ENCODE data around the gene COTL1. TPM values are rescaled to one million over a fixed set of nuclear protein-coding genes. Genes with fewer than 3 reads are reported as not detected.
"Not testable (repeated sequence)": the region's sequence is repeated elsewhere in the genome, so short reads cannot be mapped to it uniquely, and the experiment has no call there.

Gene COTL1
- total RNA-seq, 1 donor from 2014 or later = 893 TPM

DNA sequence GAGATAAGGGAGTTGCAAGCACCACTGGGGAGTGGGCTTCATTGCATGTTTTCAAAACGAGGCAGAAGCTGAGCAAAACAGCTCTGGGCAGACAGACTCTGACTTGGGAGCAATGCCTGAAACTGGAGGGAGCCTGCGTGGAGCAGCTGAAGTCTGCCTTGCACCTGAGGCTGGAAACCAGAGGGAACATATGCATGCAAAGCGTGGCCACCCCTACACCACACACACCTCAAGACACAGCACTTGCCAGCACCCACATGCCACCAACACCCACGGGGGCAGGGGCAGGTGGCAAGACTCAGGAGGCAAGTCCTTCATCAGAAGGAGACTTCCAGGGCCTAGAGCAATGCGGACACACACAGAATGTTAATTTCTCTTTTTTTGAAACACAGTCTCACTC, 45.8 kb downstream of the COTL1 start:
- intact Hi-C loops (cut with micrococcal nuclease) = no loop called here

DNA sequence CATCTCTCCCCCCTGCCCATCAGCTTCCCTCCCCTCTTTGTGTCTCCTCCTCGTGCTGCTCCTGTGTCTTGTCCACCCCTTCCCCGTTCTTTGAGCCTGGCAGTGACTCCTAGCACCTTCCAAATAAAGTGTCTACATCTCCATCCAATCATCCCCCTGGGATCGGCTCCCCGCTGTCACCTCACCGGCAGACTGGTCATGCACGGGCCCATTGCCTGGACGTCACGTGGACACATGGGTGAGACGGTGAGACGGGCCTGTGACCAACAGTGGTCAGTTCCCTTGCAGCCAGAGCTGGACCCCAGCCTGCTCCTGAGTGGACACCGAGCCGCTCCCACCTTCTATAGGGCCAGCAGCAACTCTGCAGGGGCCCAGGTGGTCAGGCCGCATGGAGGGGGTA, 46.4 kb downstream of the COTL1 start:
- intact Hi-C loops (cut with micrococcal nuclease) = no loop called here

DNA sequence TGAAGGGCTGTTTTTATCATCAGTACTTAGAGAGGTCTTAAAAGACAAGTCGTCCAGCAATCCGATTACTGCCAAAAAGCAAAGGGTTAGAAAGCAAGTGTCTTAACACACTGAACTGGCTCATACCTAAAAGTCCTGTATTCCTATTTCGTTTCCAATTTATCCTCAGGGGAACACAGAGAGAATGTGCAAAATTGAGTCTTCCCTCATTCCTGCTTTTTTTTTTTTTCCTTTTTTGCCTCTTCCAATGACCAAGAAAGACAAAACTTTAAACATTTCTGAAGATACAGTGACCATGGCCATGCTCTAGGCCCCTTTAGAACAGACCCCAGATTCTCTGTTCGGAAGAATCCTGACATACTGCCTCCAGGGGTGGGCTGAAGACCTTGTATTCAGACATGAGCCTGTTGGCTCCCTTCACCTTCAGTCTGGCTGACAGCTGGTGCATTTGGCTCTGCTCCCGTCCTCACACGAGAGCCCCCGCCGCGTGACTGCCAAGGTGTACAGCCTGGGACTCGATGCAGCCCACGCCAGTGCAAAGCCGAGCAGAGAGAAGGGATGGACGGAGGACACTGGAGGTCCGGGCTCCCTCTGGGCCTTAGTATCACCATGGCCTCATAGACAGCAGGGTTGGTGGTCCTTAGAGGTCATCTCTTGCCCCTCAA, 47.0 kb downstream of the COTL1 start:
- intact Hi-C loops (cut with micrococcal nuclease) = no loop called here

DNA sequence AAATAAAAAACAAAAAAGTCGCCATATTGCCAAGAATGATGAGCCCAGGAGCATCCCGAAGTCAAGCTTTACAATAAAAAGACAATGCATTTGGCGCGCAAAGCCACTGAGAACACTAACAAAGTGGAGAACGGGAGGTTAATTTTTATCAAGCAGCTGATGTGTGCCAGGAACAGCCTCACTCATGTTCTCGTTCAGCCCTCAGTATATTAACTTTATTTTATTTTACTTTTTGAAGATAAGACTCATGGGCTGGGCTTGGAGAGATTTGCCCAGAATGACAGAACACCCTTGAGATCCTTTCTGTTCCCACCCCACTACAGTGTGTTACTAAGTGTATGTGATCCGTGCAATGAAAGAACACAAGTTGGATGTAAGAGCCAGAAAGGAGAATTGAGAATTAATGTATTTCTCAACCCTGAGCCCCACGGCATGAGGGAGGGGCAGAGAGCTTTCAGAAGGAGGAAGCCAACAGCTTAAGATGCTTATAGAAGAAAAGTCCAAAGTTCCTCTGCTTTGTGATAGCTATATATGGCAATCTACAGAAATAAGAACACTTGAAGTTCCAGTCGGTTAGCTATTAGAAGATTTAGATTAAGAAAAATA, 48.4 kb downstream of the COTL1 start:
- intact Hi-C loops (cut with micrococcal nuclease) = loop anchor here (2.0 kb wide), 1 partner anchor 15 kb away; no protein-coding TSS in a partner anchor

DNA sequence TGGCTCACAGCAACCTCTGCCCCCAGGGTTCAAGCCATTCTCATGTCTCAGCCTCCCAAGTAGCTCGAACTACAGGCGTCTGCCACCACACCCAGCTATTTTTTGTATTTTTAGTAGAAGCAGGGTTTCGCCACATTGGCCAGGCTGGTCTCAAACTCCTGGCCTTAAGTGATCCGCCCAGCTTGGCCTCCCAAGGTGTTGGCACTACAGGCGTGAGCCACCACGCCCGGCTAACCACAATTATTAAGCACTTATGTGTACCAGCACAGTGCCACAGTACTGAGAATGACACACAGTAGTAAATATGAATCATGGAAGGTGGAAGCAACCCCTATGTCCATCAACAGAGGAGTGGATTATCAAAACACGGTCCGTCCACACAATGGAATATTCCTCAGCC, 49.8 kb downstream of the COTL1 start:
- intact Hi-C loops (cut with micrococcal nuclease) = loop anchor here (2.0 kb wide), 1 partner anchor 13 kb away; no protein-coding TSS in a partner anchor

DNA sequence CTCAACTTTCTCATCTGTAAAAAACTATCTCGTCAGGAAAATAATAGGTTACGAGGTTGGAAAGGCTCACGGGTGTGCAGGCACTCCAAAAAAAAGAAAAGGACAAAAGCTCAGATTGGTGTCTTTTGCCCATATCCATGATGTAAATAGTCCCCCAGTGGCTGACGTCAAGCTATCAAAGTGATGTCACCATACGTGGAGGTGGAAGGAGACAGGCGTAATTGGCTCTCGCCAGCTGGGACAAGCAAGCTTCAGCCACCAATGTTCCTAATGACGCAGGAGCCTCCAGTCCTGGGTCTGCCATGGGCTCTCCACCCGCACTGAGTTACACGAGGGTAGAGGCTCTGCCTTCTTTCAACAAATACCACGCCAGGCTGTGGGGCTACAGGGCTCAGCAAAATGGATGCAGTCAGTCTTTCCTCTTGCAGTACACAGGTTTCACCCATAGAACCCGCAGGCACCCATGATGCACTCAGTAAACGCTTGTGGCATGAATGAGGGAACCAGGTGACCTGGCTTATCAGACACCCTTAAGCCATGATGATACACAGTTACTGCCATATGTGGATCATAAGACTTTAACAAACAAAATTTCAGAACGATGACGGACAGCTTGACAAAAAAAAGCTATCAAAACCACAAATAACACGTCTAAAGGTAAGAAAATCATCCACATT, 50.5 kb downstream of the COTL1 start:
- intact Hi-C loops (cut with micrococcal nuclease) = no loop called here

DNA sequence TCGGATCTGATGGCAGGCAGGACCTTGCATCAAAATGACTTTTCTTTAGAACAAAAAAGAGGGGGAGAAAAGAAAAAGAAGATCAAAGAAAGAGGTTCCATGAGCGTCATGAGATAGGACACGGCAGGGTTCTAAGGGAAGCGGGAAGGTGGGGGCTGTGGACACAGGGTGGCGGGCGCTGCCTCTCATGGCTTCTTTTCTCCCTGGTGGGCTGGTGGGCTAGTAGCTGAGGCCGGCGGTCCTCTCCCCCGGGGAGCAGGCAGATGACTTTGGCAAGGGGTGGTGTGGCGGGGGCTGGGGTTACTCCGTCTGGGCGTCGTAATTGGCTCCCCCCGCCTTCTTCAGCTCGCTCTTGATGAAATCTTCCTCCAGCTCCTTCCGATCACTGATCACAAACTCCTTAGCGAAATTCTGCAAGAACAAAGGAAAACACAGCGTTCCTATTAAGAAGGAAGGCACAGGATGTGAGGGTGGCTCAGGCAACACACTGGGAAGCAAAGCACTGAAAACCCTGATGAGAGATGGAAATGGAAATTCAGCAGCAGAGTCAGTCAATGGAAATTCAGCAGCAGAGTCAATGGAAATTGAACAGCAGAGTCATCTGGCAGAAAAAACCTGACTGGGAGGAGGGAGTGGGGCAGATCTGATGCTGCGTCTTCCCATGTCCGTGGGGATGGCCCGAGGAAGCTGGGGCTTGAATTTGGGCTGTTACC, 51.2 kb downstream of the COTL1 start:
- intact Hi-C loops (cut with micrococcal nuclease) = no loop called here

DNA sequence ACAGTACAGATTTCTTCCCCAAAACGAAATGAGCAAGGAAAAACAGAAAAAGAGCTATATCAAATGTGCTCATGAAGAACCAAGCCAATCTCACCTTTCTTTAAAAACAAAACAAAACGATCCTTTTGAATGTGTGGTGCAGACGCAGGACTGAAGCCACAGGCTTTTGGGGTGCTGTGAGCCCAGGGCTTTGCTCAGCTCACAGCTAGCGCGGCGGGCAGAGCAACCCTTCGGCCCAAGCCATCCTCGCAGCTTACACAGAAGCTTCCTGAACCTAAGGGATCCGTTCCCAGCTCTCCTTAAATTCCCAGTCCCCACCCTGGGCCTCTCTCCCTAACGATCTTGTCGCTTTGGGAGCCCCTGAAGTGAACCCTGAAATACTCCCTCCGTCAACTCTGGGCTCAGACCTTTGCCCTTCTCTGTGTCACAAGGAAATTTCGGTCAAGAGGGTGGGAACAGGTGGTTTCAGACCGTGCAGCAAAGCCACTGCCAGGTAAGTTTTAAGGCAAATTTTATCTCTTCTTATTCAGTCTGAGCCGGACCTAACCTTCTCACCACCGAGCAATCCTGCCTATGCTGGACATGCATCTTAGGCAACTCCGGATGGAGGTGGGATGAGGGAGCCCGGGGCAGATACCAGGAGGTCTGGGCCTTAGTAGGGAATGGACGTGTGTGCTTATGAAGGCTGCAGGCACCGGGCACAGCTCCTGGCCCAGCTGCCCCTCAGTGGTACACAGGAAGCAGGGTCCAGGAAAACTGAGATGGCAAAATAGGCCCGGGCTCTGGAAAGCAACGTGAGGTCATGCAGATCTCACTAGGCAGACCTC, 52.0 kb downstream of the COTL1 start:
- intact Hi-C loops (cut with micrococcal nuclease) = no loop called here

DNA sequence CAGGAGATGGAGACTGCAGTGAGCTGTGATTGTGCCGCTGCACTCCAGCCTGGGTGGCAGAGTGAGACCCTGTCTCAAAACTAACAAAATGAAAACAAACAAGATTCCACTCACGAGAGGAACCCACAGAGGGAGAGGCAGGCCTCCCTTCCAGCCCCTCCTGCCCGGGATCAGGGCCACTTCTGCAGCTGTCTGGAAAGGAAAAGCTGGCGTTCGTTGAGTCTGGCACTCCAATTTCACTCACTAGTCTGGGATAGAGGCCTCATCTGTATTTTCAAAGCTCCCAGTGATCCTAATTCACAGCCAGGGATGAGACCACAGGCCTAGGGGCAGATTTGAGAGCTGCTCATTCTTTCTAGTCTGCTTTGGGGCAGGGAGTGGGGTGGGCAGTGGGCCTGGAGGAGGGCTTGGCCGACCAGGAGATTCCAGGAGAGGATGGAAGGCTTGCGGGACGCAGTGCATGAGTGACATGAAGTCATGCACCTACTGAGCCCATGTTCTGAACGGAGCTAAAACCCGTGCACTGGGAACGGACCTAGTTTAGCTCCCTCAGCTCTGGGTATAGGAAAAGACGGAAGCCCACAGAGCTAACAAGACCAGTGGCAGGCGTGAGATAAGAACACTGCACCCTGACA, 54.0 kb downstream of the COTL1 start:
- intact Hi-C loops (cut with micrococcal nuclease) = no loop called here

DNA sequence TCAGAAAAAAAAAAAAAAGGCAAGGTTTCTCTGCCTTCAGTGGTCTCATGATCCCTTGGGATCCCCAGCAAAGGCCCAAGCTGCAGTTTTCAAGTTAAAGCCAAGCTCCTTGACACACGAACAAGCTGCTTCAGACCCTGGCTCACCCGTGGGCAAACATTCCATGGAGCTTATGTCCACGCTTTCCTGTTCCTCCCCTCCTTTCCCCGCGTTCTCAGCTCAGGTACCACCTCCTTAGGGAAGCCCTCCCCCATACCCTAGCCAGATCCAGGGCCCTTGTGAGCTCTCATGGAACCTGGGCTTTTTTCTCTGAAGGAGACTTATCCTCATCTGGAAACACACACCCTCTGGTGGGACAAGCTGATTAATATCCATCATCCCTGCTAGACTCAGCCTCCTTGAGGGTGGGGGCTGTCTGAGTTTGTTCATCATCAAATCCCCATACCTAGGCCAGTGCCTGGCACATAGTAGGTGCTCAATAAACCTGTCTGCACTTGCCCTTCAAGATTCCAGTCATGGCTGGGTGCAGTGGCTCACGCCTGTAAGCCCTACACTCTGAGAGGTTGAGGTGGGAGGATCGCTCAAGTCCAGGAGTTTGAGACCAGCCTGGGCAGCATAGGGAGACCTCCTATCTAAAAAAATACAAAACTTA, 54.7 kb downstream of the COTL1 start:
- intact Hi-C loops (cut with micrococcal nuclease) = no loop called here

DNA sequence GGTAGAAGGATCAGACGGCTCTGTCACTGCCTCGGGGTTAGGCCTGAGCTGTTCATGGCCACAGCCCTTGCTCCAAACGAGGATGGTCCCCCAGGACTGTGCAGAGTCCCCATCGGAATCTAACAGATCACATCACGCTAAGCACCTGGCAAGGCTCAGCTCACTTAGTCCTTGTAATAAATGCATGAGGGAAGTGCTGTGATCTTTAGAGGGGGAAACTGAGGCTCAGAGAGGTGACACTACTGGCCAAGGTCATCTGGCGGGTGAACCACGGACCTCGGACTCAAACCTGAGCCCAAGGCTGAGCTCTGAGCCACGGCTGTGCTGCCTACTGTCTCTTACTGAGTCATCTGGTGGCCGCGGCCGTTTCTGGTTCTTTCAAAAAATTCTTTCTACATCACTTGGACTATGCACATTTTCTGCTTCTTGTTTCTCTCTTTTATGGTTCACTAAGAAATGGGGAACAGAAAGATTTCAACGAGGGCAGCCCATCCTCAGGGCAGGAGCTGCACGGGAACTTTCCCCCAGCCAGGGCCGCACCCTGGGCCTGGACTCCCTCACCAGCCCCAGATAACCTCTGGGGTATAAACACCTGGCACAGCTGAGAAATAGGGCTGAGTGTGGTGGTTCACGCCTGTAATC, 55.6 kb downstream of the COTL1 start:
- intact Hi-C loops (cut with micrococcal nuclease) = no loop called here

DNA sequence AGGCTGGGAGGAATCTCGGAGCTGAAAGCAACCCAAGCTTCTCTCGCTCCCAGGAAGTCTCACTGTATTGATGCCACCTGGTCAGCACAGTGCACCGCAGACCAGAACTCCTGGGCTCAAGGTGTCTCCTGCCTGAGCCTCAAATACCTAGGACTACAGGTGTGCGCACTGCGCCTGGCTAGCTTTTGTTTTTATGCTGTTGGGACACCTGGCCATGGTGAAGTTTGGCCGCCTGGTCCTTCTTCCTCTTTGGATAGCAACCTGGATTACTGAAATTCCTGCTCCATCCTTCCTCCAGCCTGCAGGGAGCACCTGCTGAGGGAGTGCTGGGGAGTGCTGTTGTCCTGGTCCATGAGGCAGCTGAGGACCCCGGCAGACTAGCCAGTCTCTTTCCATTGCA, 56.6 kb downstream of the COTL1 start:
- intact Hi-C loops (cut with micrococcal nuclease) = no loop called here

DNA sequence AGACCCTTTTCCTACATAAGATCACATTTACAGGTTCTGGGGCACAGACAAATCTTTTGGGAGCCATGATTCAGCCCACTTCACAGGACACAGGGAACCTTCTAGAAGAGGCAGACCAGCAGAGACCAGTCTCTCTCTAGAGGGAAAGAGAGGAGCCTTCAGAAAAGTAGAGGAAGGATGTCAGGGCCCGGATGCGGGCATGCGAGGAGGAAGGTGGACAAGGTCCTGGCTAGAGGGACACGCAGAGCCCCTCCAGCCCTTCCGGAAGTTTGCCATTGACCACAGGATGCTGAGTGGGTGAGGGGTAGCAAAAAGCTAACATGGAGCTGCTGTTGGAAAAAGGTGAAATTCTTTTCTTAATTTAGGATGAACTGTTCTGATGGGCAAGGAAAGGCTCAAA, 57.6 kb downstream of the COTL1 start:
- intact Hi-C loops (cut with micrococcal nuclease) = no loop called here

DNA sequence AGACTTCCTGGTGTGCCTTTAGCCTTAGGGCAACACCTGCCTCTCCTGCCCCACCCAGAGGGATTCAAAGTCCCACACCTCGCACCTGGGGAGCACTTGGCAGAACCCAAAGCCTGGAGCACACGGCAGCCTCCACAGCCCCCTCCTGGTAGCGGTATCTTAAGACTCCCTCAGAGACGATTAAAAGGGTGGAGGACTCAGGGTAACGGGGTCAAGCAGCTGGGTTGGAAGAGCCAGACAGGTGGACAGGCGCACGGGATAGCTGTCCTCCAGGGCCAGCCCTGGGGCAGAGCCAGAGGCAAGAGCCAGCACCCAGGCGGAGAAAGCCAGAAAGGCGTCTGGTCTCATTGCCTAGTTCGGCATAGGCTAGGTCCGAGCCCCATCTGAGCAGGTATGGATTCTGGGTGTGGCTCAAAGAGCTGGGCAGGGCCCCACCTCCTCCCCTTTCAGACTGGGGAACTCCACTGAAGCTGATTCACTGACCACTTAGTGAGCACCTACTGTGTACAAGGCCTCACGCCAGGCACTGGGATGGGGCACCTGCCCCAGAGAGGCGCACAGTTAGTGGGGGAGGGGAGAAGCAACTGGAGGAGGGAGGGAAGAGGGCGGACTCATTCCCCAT, 58.5 kb downstream of the COTL1 start:
- intact Hi-C loops (cut with micrococcal nuclease) = no loop called here

DNA sequence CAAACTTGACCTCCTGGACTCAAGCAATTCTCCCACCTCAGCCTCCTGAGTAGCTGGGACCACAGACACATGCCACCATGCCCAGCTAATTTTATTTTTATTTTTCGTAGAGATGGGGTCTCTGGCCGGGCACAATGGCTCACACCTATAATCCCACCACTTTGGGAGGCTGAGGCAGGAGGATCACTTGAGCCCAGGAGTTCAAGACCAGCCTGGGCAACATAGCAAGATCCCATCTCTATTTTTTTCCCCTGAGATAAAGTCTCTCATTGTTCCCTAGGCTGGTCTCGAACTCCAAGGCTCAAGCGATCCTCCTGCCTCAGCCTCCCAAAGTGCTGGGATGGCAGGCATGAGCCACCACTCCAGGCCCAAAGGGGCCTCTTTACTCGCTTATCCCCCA, 59.0 kb downstream of the COTL1 start:
- intact Hi-C loops (cut with micrococcal nuclease) = not testable (repeated sequence)

DNA sequence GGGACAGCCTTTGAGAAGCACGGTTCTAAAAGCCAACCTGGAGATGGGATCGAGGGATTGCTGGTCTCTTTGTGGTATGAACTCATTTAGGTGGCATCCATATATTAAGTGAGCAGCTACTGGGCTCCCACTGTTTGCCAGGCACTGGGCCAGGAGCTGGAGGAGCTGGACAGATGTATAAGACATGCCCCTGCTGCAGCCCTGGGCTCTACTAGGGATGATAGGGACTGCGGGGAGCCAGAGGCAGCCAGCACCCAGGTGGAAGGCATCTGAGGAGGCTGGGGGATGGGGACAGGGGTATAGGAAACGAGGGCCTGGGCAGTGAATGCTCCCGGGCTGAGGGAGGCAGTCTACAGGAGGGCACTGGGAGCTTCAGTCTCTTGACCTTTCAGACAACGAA, 60.4 kb downstream of the COTL1 start:
- intact Hi-C loops (cut with micrococcal nuclease) = no loop called here

DNA sequence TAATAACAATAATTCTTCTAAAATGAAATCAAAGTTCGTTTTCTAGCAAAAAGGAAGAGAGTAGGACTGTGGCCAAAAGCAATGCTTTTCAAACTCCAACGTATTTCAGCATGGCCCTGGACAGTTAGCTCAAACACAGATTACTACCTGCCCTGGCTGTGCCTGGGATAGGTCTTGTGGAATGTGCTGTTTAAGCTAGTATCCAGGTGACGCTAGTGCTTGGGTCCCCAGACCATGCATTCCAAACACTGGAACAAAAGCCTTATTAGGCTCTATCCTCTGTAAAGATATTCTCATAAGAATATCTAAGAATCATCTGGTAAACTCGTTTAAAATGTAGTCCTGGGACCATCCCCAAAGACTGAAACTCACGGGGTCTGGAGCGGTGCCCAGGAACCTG, 60.8 kb downstream of the COTL1 start:
- intact Hi-C loops (cut with micrococcal nuclease) = no loop called here

DNA sequence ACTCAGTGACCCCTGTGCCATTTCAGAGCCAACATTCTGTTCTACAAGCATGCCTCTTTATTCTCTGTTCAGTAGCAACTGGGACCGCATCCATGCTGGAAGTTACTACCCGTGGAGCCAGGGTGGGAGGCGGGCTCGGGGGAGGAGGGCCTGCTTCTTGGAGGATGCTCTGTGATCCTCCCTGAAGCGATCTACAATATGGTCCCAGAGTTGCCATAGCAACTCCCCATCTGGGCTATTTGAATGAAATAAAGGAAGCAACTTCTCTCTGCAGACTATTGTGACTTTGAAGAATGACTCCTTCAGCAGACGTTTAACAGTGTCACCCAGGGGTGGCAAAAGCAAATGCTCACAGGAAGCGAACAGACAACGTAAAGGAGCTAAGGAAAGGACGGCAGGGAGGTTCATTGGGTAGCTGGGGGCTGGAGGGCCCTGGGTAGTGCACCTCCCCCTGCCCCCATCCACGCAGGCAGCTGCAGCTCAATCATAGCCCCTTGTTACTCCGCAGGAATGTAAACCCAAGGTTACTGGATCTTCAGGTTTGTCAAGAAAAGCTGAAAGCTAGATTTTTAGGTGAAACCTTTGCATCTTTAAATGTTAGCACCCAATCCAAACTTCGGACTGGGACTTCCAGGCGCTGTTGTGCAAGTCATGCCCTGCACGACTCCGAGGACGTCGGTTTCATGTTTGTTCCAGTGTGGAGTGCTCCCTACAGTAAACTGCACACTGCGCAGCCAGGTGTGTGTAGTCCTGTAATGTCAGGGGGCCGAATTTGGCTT, 62.3 kb downstream of the COTL1 start:
- intact Hi-C loops (cut with micrococcal nuclease) = loop anchor here (2.0 kb wide), 1 partner anchor 13 kb away; no protein-coding TSS in a partner anchor
